Stimulated activated CD8-positive, alpha-beta memory T cell treated with anti-CD3 and anti-CD28 coated beads, Interleukin-7, amount 100 ng/mL, for 48 hours (primary cell): Measurements from ENCODE around the gene HOXC5.

Source experiments
- DNase-seq, 2 donors: peaks; one replicate each; pipeline ENCODE4 v3.0.0-alpha.2; 2020; ENCODE audit warnings: low read depth in 1 of 2; ENCODE audit errors: extremely low read depth in 1 of 2

The HOXC5 gene

GRCh38 chr12:54032627-54033100, at the start of gene HOXC5:
HOXC5 (plus strand) TSS chr12:54033050; CDS start chr12:54033123, 73 bp downstream.
- peak in 1 of 2 donors; percentile 38 for DNase-seq

DNA sequence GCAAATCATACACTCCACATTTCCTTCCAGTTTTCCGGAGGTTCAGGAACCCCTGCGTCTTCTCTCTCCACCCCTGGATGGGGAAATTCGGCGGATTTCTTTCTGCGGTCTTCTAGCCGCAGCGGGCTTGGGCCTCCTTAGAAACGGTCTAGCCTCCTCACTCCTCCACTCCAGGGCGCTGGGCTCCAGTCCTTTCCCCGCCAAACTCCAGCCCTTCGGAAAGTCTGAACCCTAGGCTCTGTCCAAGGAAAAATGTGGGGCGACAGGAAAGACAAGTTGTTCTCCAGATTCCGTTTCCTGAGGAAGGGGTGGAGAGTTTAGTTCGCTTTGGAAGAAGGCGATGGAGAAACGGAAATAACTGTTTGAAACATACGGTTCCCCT, 49.3 kb upstream of the HOXC5 start:
- no peak for DNase-seq

DNA sequence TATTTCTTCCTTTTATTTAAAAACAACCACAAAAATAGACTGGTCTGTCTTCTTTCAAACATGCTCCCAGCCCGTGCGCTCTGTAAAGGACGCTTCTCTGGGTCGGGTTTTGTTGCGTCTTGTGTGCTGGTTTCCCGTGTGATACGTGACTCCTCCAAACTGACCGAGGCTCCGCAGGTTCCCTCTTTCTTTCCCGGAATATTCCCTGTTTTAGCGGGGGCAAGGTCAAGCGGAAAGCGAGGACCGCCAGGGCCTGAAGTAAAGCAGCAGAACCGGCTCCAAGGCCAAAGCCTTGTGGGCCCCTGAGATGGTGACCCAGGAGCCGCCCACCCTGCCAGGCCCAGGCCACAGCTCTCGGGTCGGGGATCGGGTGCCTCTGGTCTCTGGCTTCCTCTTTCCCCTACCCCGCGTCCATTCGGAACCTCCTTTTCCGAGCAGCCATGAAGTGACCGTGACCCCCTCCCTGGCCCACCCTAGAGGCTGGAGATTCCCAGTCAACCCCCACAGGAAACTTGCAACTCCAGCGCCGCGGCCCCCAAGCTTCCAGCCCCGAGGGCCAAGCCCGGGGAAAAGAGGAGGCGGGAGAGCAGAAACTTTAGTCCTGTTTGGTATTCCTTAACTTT, 48.8 kb upstream of the HOXC5 start:
- no peak for DNase-seq

DNA sequence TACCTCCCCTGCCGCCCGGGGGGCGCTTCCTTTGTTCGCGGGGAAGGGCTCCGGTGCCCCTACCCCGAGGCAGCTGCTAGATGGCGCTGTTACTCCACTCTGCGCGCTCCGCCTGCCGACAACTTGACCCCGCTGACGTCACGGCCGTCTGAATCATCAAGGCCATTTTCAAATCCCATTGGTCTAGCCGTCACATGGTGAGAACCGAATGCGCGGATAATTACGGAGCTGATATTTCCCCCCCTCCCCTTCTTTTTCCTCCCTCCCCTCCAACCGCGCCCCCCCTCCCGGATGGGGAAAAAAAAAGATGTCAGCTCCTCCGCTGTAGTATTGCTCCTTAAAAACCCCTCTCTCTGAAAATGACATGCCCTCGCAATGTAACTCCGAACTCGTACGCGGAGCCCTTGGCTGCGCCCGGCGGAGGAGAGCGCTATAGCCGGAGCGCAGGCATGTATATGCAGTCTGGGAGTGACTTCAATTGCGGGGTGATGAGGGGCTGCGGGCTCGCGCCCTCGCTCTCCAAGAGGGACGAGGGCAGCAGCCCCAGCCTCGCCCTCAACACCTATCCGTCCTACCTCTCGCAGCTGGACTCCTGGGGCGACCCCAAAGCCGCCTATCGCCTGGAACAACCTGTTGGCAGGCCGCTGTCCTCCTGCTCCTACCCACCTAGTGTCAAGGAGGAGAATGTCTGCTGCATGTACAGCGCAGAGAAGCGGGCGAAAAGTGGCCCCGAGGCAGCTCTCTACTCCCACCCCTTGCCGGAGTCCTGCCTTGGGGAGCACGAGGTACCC, 47.8 kb upstream of the HOXC5 start, which contains the start of gene HOXC10:
TSS of gene HOXC10 (plus strand) at position 246 of the 791 bp plus-strand sequence. CDS start at position 360, 114 bp downstream.
- peak; percentile 69 to 85 for DNase-seq

DNA sequence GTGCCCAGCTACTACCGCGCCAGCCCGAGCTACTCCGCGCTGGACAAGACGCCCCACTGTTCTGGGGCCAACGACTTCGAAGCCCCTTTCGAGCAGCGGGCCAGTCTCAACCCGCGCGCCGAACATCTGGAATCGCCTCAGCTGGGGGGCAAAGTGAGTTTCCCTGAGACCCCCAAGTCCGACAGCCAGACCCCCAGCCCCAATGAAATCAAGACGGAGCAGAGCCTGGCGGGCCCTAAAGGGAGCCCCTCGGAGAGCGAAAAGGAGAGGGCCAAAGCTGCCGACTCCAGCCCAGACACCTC, 47.2 kb upstream of the HOXC5 start:
- no peak for DNase-seq

DNA sequence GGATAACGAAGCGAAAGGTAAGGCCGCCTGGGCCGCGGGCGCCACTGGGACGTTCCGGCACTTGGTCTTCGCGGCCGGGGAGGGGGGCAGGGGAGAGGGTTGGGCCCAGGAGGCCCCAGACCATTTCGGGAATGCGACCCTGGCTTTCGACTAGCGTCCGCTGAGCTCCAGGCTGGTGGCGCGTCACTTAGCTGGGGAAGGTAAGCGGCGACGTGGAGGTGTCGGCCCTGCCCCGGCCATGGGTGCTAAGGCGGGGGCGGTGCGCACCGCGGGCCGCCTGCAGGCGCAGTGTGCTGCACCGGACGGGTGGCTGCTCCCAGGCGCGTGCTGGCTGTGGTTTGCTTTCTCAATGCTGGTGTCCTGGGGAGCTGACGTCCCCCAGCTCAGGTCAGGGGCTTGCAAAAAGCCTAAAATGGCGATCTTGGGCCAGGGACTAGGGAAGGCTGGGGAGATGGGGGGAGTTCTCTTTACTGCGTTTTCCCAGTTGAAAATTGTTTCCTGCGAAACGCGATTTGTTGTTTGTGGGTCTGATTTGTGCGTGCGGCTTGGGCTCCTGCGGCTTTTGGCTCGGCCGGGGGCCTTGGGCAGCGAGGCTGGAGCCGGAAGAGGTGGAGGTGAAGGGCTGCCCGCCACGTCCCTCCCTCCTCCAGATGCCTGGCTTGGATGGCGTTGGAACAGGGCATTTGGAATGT, 46.7 kb upstream of the HOXC5 start:
- no peak for DNase-seq

DNA sequence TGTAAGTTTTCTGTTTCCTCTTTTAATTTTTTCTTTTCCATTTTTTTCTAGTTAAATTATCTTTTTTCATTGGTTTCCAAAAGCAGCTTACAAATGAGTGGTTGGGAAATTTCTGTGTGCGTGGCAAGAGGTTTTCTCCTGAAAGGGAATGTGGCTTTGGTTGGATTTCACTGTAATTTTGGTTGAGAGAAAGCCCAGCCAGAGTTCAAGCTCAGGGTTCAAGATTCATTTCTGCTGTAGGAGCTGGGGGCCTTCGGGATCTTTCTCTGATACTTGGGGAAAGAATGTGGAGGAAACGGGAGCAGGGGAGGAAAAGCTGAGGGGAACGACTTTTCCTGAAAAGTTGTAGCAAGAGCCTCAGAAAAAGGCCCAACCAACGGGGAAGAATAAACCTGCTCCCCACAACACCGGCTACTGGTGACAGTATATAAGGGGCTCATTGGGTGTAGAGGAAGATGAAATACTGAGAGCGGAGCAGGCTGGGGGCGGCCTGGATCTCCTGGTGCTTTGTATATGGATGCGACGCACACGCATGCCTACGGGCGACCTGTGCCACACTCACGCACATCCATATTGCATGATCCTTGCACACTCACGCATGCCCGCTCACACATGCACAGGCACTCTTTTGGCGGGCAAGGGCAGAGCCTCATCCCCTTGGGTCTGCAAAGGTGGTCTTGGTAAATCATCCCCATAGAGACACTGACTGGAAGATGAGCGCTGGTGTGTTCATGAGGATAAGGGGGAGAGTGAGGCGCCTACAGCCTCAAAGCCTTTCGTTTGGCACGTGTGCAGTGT, 46.0 kb upstream of the HOXC5 start:
- DNase-seq: no peak

DNA sequence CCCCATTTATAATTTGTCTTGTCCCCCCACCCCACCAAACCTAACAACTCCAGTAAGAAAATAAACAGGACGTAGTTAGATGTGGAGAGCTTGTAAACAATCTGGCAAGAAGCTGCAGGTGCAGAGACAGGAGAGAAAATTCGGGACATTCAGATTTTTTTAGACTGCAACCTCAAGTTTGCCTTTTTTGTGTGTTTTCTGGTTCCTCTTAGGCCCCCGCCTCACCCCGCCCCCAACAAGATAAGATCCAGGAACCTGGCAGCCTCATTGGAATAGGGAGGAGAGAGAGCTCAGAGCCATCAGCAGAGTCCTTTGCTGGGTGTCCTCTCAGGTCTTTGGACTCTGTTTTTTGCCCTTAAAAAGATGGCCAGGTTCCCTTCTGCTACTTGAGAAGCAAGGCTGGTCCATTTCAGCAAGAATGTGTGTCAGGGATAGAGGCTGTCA, 45.0 kb upstream of the HOXC5 start:
- DNase-seq: no peak

GRCh38 chr12:53988541-53989226, 44.2 kb upstream of the HOXC5 start:
- DNase-seq: no peak

DNA sequence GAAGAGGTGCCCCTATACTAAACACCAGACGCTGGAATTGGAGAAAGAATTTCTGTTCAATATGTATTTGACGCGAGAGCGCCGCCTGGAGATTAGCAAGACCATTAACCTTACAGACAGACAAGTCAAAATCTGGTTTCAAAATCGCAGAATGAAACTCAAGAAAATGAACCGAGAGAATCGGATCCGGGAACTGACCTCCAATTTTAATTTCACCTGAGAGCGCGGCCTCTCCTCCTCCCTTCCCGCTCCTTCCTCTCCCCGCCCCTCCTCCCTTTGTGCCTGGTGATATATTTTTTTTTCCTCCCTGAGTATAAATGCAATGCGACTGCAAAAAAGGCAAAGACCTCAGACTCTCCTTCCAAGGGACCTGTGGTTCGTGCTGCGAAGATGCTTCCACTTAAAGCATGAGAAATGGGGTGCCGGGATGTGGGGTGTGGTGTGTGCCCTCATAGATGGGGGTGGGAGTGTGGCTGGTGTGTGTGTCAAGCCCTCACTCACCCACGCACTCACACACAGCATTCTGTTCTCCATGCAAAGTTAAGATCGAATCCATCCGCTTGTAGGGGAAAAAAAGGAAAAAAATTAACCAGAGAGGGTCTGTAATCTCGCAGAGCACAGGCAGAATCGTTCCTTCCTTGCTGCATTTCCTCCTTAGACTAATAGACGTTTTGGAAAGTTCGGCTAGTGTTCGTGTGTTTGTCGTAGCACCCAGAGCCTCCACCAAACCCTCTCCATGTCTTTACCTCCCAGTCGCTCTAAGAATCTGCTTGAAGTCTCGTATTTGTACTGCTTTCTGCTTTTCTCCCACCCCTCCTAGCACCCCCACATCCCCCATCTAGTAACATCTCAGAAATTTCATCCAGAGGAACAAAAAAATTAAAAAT, 43.4 kb upstream of the HOXC5 start:
- no peak for DNase-seq

DNA sequence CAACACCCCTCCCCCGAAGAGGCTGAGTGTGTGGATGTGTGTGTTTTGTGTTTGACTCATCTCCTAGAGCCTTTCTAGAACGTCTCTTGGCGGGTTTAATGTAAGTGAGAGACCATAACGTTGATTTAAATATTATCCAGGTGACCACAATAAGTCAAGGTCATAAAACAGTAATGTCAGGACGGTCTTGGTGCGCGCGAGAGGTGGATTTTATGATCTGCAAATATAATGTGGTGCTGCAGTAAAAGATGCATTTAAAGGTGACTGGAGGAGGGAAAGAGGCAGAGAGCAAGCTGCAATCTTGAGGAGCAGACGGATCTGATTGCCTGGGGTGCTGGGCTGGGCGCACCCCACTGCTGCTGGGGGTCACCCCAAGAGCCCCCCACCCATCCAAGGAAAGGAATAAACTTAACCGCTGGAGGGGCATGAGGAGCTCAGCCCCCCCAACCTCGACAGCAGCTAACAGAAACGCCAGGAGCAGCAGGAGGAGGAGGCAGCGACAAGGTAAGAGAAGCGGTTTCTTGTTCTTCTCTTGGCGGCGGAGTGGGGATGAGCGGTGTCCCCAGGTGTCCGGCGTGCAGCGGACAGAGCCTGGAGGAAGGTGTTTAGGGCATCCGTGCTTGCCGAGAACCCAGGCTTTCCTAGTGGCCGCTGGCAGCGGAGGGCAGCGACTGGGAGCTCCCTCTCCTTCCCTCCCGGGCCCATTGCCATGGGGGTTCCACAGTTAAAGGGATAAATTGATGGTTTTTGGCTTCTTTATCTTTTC, 42.4 kb upstream of the HOXC5 start:
- no peak for DNase-seq

DNA sequence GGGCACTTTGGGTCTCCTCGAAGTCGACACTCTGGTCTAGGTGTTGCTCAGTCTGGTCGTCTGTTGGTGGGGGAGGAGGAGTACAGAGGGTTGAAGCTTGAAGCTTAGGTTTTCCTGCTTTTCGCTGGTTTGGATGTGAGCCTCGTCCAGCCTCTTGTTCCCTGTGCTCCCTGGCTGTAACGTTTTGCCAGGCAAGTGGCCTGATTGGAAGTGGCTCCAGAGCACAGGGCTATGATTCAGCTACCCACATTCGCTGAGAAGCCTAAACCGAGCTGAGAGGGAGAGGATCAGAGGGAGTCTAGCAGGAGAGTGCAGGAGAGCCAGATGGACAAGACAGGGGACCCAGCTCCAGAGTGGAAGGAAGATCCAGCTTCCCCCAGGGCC, 41.8 kb upstream of the HOXC5 start:
- DNase-seq: no peak

GRCh38 chr12:53992377-53992889, 40.4 kb upstream of the HOXC5 start:
- DNase-seq: no peak

DNA sequence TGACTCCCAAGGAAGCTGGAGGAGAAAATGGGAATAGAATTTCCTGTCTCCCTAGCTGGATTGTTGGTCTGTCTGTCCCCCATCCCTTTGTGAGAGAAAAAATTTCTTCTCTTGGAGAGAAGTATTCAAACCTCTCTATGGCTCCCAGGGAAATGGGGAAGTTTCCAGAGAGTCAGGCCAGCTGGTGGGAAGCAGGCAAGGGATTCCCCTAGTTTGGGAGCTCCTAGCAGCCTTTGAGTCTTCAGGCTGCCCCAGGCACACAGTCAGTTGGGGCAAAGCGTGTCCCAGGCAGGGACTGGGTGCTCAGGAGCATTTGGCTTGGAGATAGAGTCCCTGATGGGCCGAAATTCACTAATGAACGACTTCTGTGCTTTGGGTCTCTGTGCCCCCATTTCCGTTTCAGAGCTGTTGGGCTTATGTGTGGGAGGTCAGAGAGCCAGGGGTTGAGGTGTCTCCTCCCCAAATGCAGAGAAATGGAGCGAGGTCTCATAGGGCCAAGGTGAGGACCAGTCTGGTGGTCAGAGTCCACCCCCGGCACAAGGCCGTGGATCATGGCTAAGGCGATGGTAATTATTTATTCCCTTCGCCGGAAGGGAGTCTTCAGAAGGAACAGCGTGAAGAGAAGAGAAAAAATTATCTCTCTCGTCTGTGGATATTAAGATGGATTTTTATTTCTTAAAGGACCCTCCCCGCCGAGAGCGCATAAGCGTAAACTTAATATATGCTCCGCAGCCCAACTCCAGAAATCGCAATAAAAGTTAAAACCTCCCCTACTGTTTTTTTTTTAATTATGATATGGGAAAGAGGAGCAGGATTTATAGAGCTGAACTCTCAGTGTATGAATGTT, 39.5 kb upstream of the HOXC5 start:
- DNase-seq: no peak

GRCh38 chr12:53994009-53994263, 38.9 kb upstream of the HOXC5 start:
- DNase-seq: no peak

DNA sequence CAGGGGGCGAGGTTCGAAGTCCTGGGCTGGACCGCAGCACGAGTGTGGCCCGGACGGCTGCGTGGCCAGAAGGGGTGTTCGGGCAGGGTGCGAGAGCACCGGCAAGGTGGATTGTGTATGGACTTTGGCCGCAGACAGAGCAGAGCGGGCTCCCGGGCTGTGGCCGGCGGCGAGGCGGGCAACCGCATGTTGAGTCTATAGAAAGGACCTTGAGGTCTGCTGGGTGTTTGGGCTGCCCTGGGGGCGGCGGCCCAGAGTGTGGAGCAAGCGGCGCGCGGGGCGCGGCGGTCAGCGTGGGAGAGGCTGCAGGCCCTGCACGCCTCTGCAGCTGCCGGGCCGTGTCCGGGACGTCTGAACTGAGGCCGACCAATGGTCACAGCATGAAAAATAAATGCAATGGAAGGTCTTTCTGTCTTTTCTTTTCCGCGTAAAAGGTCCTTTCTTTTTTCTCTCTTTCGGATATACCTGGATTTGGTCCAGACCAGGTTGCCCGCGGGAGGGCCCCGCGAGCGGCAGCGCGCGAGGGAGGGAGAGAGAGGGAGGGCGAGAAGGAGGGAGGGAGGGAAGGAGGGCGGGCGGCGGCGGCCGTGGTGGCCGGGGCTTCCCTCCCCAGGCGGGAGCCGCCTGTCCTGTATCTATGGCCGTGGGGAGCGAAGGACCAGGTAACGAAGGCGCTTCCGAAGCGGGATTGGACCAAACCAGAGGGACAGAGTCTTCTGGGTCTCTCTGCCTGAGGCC, 38.4 kb upstream of the HOXC5 start:
- no peak for DNase-seq

DNA sequence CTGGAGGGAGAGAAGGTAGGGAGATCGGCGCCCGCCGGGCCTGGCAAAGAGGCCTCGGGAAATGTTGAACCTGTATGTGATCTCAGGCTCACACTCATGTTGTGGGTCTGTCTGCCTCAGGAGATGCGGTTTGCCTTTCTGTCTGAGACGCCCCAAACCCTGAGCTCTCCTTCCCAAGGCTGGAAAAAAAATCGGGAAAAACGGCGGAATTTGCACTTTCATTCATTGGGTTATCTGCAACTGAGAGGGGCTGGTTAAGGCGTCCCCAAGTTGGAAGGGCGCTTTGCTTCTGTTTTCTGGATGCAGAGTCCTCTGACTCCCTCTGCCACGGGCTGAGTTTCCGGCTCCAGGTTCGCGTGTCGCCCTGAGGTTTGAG, 37.9 kb upstream of the HOXC5 start:
- no peak for DNase-seq
